ENCODE data around the gene ICAM4. TPM values are rescaled to one million over a fixed set of nuclear protein-coding genes. Genes with fewer than 3 reads are reported as not detected.
A peak's percentile ranks its signal among the peaks of the same experiment; 100 is the strongest.
"Not testable (repeated sequence)": the region's sequence is repeated elsewhere in the genome, so short reads cannot be mapped to it uniquely, and the experiment has no call there.

ICAM4 gene
- polyA plus RNA-seq, 4 donors = 0.17 to 0.57 (median 0.46) TPM

- DNase-seq (ENCODE audit: low read depth in 4 of 4, low spot score in 3 of 4) = no peak
Measured at GRCh38 chr19:10266706-10267105, 20.0 kb upstream of the ICAM4 start.

GRCh38 chr19:10268071-10268470 is 18.7 kb upstream of the ICAM4 start:
- no peak for DNase-seq (ENCODE audit: low read depth in 4 of 4, low spot score in 3 of 4)

GRCh38 chr19:10269333-10270179 is 17.2 kb upstream of the ICAM4 start:
- peak in 1 of 4 donors; percentile 58 for DNase-seq (ENCODE audit: low read depth in 4 of 4, low spot score in 3 of 4)

- DNase-seq (ENCODE audit: low read depth in 4 of 4, low spot score in 3 of 4) = no peak
Measured at GRCh38 chr19:10270180-10270615, 16.6 kb upstream of the ICAM4 start.

- no peak for DNase-seq (ENCODE audit: low read depth in 4 of 4, low spot score in 3 of 4)
Measured at GRCh38 chr19:10270616-10271394, 15.9 kb upstream of the ICAM4 start, which contains the start of gene ICAM1. ICAM1 (plus strand) TSS chr19:10271120; CDS start chr19:10271160, 40 bp downstream.

- no peak for DNase-seq (ENCODE audit: low read depth in 4 of 4, low spot score in 3 of 4)
Measured at GRCh38 chr19:10271543-10272086, 15.1 kb upstream of the ICAM4 start.

GRCh38 chr19:10274589-10274988 is 12.2 kb upstream of the ICAM4 start:
- DNase-seq (ENCODE audit: low read depth in 4 of 4, low spot score in 3 of 4) = no peak

GRCh38 chr19:10277795-10278589 is 8.8 kb upstream of the ICAM4 start:
- no peak for DNase-seq (ENCODE audit: low read depth in 4 of 4, low spot score in 3 of 4)

GRCh38 chr19:10278935-10279334 is 7.8 kb upstream of the ICAM4 start:
- DNase-seq (ENCODE audit: low read depth in 4 of 4, low spot score in 3 of 4) = no peak

- no peak for DNase-seq (ENCODE audit: low read depth in 4 of 4, low spot score in 3 of 4)
Measured at GRCh38 chr19:10279737-10280442, 6.9 kb upstream of the ICAM4 start.

- not testable (repeated sequence) for DNase-seq (ENCODE audit: low read depth in 4 of 4, low spot score in 3 of 4)
Measured at GRCh38 chr19:10282043-10282442, 4.7 kb upstream of the ICAM4 start.

GRCh38 chr19:10283301-10284064 is 3.3 kb upstream of the ICAM4 start:
- DNase-seq (ENCODE audit: low read depth in 4 of 4, low spot score in 3 of 4) = no peak

GRCh38 chr19:10284065-10284959 is 2.4 kb upstream of the ICAM4 start:
- no peak for DNase-seq (ENCODE audit: low read depth in 4 of 4, low spot score in 3 of 4)

GRCh38 chr19:10284960-10285278 is 1.8 kb upstream of the ICAM4 start:
- DNase-seq (ENCODE audit: low read depth in 4 of 4, low spot score in 3 of 4) = no peak

GRCh38 chr19:10285393-10285792 is 1.4 kb upstream of the ICAM4 start:
- DNase-seq (ENCODE audit: low read depth in 4 of 4, low spot score in 3 of 4) = no peak

- no peak for DNase-seq (ENCODE audit: low read depth in 4 of 4, low spot score in 3 of 4)
Measured at GRCh38 chr19:10288662-10289166, 2.0 kb downstream of the ICAM4 start.

GRCh38 chr19:10289167-10289835 is 2.5 kb downstream of the ICAM4 start:
- no peak for DNase-seq (ENCODE audit: low read depth in 4 of 4, low spot score in 3 of 4)
